Stimulated activated CD8-positive, alpha-beta memory T cell treated with anti-CD3 and anti-CD28 coated beads, Interleukin-2, amount 100 ng/mL, for 48 hours (primary cell): ENCODE measurements around the gene JMJD7.

Experiments
- DNase-seq, 2 donors: peaks; one replicate each; pipeline ENCODE4 v3.0.0-alpha.2; 2020; ENCODE audit warnings: low read depth in 2 of 2

The JMJD7 gene

GRCh38 chr15:41866263-41866703 is 38.4 kb downstream of the JMJD7 start:
- DNase-seq: no peak

DNA sequence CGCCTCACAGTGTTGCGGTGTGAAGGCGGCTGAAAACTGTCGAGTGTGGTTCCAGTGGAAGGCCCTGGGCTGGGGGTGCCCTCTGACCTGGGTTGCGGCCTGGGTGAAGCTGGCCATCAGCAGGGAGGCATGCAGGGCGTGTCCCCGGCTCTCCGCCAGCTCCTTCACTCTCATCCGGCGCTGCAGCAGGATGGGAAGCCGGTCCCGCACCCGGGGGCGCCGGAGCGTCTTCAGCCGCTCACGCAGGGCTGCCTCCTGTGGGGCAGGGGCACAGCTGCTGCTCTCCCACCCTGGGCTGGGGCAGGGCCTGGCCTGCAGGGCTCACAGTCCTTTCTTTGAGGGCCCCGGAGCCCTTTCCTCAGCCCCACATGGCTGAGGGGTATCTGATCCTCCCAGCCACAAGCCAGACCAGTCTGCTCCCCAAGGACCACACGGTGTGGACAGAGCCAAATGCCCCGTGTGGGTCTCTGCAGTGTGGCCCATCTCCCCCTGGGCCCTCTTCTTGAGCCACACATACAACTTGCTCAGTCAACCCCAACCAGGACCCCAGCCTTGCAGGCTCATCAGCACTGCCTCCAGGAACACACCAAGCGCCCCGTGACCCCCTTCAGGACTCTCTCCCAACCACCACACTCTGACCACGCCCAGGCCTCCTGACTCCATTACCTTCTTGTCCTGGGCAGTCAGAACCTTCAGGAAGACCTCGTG is 39.1 kb downstream of the JMJD7 start:
- no peak for DNase-seq

GRCh38 chr15:41868321-41868720 is 40.4 kb downstream of the JMJD7 start:
- DNase-seq: no peak

- DNase-seq: no peak
Observed at GRCh38 chr15:41869770-41870688, 42.1 kb downstream of the JMJD7 start.

GRCh38 chr15:41870689-41871081 is 42.8 kb downstream of the JMJD7 start:
- DNase-seq: peak; percentile 27 to 44

DNA sequence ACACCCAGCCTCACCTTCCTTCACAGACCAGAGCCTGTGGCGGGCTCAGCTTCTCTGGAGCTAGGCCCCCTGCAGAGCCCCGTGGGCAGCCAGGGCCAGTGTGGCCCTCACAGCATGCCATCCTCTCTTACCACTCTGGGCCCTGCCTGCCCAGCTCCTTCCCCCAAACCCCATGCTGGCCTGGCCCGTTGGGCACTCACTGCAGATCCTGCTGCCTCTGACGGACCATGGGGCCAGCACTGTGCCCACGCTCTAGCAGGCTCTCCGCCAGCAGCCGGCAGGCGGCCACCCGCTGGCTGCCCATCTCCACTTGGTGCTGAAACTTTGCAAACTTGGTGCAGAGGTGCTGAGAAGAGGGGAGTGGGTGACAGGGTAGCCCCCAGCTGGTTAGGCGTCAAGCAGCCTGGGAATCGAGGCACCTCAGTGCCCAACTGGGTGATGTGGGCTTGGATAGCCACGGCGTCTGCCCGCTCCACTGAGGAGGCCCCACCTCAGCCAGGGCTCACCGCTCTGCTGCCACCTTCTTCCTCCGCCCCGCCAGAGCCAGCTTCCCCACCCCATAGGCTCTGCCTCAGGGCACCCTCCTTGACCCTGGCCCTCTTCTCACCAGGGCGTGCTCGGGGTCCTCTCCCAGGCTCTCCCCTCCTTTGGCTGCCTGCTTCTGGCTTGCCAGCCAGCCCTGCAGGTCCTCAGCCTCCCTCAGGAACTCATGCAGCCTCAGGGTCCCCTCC is 43.4 kb downstream of the JMJD7 start:
- no peak for DNase-seq

- DNase-seq: no peak
Observed at GRCh38 chr15:41872166-41872747, 44.4 kb downstream of the JMJD7 start.

DNA sequence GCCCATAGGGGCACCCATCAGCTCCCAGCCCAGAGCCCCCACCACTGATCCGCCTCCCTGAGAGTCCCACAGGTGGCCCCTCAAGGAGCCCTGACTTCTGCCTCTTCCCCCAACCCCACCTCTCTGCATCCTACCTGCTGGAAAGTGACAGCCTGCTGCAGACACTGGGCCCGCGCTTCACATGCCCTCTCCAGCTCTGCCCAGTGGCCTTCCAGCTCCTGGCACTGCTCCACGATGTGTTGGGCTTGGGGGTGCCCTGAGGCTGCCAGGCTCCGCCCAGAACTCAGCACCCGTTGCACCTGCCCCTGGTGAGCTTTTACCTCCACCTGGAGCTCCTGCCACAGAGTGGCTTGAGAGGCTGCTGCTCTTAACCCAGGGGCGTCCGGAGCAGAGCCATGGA is 45.8 kb downstream of the JMJD7 start:
- no peak for DNase-seq

DNA sequence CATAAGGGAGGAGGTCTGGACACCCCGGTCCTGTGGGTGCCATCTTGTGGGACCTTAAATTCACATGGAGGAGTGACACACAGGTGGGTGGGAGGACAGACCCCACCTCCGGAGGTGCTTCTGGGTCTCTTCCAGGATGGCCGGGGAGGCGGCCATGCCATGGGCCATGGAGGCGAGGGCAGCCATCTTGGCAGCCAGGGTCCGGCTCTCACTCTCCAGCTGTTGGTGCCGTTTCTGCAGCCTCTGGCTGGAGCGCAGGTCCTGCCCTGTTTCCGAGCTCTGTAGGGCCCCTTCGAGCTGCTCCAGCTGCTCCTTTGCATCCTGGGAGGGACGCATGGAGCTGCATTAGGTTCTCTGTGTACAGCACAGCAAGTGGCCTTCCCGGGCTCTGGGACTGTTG is 46.8 kb downstream of the JMJD7 start:
- DNase-seq: no peak

DNA sequence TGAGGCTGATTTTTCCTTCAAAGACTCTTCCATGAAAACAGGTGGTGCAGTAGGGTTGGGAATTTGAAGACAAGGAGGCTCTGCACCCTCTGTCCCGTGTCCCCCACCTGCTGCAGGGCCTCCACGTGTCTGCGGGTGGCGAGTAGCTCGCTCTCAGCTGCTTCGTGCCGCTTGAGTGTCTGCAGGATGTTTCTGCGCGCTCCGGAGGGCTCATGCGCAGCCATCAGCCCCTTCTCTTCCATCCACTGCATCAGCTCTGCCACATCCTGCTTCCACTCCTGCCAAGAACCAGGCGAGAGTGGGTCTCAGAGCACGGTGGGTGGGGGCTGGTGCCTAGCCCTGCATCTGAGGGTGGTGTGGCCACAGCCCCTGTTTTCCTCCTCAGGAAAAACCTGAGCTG is 48.1 kb downstream of the JMJD7 start:
- no peak for DNase-seq

DNA sequence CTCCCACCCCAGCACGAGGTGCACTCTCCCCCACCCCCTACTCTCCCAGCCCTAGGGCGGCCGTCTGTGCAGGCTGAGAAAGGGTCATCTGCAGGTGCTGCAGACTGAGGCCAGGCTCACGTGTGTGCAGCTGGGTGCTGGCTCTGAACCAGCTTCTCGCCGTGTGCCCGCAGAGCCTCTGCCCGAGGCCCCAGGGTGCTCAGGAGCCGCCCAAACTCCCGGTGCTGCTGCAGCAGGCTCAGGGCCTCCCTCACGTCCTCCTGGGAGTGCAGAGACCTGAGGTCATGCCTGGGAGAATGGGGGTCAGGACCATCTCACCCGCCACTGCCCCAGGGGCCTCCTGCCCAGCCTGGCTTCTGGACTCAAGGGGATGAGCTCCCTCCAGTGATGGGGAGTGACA is 48.8 kb downstream of the JMJD7 start:
- no peak for DNase-seq

DNA sequence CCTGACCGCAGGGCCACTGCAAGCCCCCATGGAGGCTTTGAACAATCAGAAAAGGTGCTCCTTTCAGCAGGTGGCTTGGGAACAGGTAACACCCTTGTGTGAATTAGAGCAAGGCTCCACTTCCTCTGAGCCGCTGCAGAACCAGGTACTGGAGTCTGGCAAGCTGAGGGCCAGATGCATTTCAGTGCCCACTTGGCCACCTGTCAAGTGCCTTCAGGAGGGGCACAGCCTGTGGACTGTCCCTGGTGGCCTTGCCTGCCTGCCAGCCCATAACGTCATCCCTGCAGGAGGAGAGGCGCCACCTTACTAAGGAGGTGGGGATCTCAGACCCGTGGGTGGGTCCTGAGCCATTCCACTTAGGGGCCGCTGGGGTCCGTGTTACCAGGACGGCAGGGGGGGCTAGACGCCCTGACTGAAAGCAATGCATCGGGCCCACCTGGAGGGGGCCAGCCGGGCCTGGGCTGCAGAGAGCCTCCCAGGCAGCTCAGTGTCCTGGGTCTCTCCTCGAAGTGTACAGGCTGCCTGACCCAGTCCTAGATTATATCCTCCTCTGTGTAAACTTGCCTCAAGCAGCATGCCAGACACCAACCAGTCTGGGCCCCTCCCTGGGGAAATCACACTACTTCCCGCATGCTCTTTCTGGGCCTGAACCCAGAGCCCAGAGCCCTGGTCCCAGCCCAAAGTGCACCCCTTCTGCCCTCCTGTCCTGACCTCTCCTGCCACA is 49.9 kb downstream of the JMJD7 start:
- DNase-seq: no peak

DNA sequence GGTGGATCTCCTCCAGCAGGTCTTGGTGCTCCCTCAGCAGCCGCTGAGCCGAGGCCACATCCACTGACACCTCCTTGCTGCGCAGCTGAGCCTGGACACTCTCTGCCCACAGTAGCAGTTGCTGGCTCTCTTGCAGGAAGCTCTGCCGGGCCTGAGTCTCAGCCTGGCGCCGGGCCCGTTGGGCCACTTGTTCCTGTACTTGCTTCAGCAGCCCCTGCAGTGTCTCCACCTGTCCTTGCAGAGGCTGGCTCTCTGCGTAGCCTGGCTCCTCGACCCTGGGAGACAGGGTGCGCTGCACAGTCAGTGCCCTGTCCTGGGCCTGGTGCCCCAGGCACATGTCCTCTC is 50.4 kb downstream of the JMJD7 start:
- DNase-seq: no peak

GRCh38 chr15:41879321-41879845 is 51.5 kb downstream of the JMJD7 start:
- no peak for DNase-seq

DNA sequence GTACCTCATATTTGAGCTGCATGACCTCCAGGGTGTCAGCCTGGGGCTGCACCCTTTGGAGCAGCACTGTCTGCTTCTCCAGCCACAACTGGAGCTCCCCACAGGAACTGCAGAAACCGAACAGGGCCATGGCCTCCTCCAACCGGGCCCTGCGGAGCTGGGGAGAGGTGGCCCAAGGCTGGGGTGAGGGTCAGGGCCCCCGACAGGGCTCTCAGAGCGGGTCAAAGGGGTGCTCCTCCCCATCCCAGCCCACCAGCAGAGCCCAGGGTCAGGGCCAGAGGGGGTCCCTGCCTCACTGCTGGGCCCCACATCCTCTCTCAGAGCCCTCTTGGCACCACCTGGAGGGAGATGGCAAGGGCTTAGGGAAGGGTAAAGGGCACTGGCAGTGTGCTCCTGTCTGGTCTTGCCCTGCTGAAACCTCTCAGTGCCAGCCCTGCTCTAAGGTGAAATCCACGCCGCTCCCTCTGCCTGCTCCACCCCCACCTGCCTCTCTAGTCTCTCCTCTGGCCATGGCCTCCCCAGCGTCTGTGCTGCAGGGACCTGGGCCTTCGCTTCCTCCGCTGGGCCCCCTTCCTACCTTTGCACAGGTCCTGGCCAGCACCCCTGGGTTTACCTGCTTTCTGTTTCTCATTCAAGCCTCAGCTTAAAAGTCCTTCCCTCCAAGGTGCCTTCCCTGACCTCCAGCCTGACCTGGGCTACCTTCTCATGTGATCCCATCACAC is 52.4 kb downstream of the JMJD7 start:
- DNase-seq: no peak

DNA sequence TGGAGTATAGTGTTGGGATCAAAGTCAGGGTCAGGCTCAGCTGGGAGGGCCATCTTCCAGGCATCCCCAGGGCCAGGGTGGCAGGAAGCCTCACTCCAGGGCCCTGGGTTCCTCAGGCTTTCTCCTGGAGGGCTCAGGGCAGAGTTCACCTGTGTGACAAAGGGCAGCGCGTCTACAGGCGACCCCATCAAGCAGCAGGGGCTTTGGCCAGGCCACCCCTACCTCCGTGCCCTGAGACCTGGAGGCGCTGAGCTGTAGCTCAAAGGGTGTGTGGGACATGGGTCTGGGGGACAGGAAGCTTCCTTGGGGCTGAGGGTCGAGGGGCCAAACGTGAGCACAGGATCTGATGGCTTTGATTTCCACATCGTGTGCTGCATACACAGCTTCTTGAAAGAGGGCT is 53.2 kb downstream of the JMJD7 start:
- no peak for DNase-seq

- no peak for DNase-seq
Observed at GRCh38 chr15:41881550-41881919, 53.6 kb downstream of the JMJD7 start.

- no peak for DNase-seq
Observed at GRCh38 chr15:41881920-41882688, 54.2 kb downstream of the JMJD7 start.

- DNase-seq: no peak
Observed at GRCh38 chr15:41882689-41883483, 55.0 kb downstream of the JMJD7 start.
